ENCODE measurements around the gene SSBP4. TPM values are rescaled to one million over a fixed set of nuclear protein-coding genes. Genes with fewer than 3 reads are reported as not detected.

The SSBP4 gene
- total and polyA plus RNA-seq, 2 donors (not counting 3 experiments of a cell fraction or from before 2014, with no cell fraction given): 89.6 to 151 TPM

DNA sequence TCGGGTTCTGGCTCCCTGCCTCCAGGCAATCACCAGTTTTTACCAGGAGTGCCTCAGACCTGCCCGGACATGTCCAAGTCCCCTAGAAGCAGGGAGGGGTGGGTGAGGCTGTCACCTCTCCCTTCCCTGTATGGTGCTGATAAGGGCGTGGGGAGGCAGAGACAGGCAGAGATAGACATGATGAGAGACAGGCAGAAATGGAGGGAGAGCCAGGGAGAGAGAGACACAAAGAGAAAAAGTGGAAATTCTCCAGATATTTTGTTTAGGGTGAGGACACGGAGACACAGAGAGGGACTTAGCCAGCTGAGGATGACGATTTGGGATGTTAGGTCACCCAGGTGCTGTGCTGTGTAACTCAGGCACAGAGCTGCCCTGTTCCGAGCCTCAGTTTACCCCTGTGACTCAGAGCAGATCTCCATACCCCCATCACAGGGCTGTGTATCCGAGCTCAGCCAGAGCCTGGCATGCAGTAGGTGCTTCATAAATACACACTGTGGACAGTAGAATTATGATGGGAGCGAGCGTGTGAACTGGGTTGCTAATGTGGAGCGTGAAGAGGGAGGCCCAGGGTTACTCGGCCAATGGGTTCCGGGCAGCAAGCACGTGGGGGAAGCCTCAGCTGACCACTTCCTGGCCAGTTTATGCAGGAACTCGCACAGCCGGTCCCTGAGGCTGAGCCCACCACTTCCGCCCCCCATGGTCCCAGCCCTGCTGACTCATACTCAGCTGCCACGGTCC, 45.1 kb upstream of the SSBP4 start:
- Histone ChIP-seq H2AFZ (ENCODE audit: low read depth, low read length) (no peak overlapping the region), H3K27ac (ENCODE audit: insufficient read depth, low read depth, low read length) (peak overlapping the region; percentile 92), H3K36me3 (ENCODE audit: control insufficient read depth in 2 of 2, extremely low read depth in 1 of 2, insufficient read depth in 2 of 2, low read length in 2 of 2) (no peaks in the 10 kb centered on the region), H4K20me1 (replicated peaks; ENCODE audit: control insufficient read depth, extremely low read depth, insufficient read depth, low read length) (no peaks in the 10 kb centered on the region), H3K9ac (replicated peaks; ENCODE audit: extremely low read depth, insufficient read depth, low read length) (peak overlapping the region; percentile 50), H3K4me2 (ENCODE audit: insufficient read depth, low read length) (peak overlapping the region; percentile 15), H3K9me3 (replicated peaks; ENCODE audit: control insufficient read depth, insufficient read depth, low read length) (no peaks in the 10 kb centered on the region), H3K9me1 (replicated peaks; ENCODE audit: control insufficient read depth, extremely low read depth, insufficient read depth, low read length) (no peaks in the 10 kb centered on the region), H3K4me3 (replicated peaks in 1 of 3; ENCODE audit: insufficient read depth in 1 of 3, low read depth in 1 of 3, low read length in 3 of 3) (no peak overlapping the region), H3K27me3 (ENCODE audit: control insufficient read depth in 2 of 2, insufficient read depth in 2 of 2, low read length in 2 of 2) (no peaks in the 10 kb centered on the region), H3K79me2 (ENCODE audit: control insufficient read depth, insufficient read depth, low read length) (no peaks in the 10 kb centered on the region), H3K4me1 (ENCODE audit: control insufficient read depth, extremely low read depth, insufficient read depth, low read length) (peaks cover 17% of the 10 kb centered on the region)
- DNase-seq (ENCODE audit: low read depth, low spot score) (peak; percentile 97), FAIRE-seq (peak; percentile 93)
- TF ChIP-seq, protein P1, sequence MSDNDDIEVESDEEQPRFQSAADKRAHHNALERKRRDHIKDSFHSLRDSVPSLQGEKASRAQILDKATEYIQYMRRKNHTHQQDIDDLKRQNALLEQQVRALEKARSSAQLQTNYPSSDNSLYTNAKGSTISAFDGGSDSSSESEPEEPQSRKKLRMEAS (IDR thresholded peaks at IDR 0.05; ENCODE audit: insufficient read depth, insufficient read length): peak; percentile 96
- TF ChIP-seq, protein P2, sequence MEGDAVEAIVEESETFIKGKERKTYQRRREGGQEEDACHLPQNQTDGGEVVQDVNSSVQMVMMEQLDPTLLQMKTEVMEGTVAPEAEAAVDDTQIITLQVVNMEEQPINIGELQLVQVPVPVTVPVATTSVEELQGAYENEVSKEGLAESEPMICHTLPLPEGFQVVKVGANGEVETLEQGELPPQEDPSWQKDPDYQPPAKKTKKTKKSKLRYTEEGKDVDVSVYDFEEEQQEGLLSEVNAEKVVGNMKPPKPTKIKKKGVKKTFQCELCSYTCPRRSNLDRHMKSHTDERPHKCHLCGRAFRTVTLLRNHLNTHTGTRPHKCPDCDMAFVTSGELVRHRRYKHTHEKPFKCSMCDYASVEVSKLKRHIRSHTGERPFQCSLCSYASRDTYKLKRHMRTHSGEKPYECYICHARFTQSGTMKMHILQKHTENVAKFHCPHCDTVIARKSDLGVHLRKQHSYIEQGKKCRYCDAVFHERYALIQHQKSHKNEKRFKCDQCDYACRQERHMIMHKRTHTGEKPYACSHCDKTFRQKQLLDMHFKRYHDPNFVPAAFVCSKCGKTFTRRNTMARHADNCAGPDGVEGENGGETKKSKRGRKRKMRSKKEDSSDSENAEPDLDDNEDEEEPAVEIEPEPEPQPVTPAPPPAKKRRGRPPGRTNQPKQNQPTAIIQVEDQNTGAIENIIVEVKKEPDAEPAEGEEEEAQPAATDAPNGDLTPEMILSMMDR (IDR thresholded peaks at IDR 0.05; ENCODE audit: extremely low read depth in 1 of 2, insufficient read depth in 1 of 2, low read depth in 1 of 2, low read length in 2 of 2): no peak
- peak; percentile 73 for TF ChIP-seq POLR2A (IDR thresholded peaks at IDR 0.05; ENCODE audit: low read depth, low read length)
- TF ChIP-seq FOS (IDR thresholded peaks at IDR 0.05; ENCODE audit: borderline replicate concordance, insufficient read depth, low read length): peak; percentile 88
- peak; percentile 96 for TF ChIP-seq POLR2AphosphoS5 (IDR thresholded peaks at IDR 0.05; ENCODE audit: insufficient read depth, low read depth, low read length)
- TF ChIP-seq GATA2 (IDR thresholded peaks at IDR 0.05; ENCODE audit: insufficient read depth, insufficient read length, low read depth, low read length): peak; percentile 75
- peak; percentile 96 for TF ChIP-seq MYC (IDR thresholded peaks at IDR 0.05; ENCODE audit: low read depth, low read length)
- TF ChIP-seq EZH2 (IDR thresholded peaks at IDR 0.05; ENCODE audit: borderline replicate concordance, low read depth, low read length, severe bottlenecking): no peak
- peak; percentile 63 for TF ChIP-seq JUN (IDR thresholded peaks at IDR 0.05; ENCODE audit: borderline replicate concordance, insufficient read depth, insufficient read length, low read depth)
- BruUV-seq (replicated peaks): TSS peak; percentile 99
- intact Hi-C loops (cut with micrococcal nuclease) (loop anchor here (1.0 kb wide), 2 partner anchors 9 to 12 kb away; partner anchors contain the start of gene GDF15), dilution Hi-C loops (cut with MboI; ENCODE audit: extremely low pct_ligation_motif_present, low sequenced_read_pairs) (no loop called here)
- ChIA-PET CTCF (interaction anchor here (1.0 to 3.2 kb wide), 3 partner anchors 8 to 95 kb away, joined by 3 to 19 read pairs (median 3); partner anchors contain the start of gene GDF15), POLR2A (interaction anchor here (1.0 to 3.1 kb wide), 3 partner anchors 9 to 95 kb away, joined by 3 to 19 read pairs (median 13); partner anchors contain the start of gene GDF15)
